H1 (cell line): ENCODE data around the gene SLN. TPM values are rescaled to one million over a fixed set of nuclear protein-coding genes. Genes with fewer than 3 reads are reported as not detected.

Experiments
- BCL11A ChIP-seq, 2 experiments: IDR thresholded peaks; one replicate each; pipeline ENCODE4 v1.6.1; 2011; ENCODE audit warnings: low read depth in 2 of 2, low read length in 2 of 2, mild to moderate bottlenecking in 2 of 2
- CHD2 ChIP-seq: IDR thresholded peaks from 2 replicates; pipeline ENCODE4 v1.6.1; 2012; ENCODE audit warnings: low read length, improper control_type of control experiment
- CTBP2 ChIP-seq: IDR thresholded peaks from 2 replicates; pipeline ENCODE4 v1.7.0; 2011; ENCODE audit warnings: borderline replicate concordance, mild to moderate bottlenecking, moderate library complexity, mixed read lengths, low read length; ENCODE audit not compliant: insufficient read depth, insufficient read length
- HDAC2 ChIP-seq, 2 experiments: fragments of 300-600 bp in 1 of 2; sonication (generic) in 1 of 2; IDR thresholded peaks; 2 replicates each; pipeline ENCODE4 v1.6.1; 2011 to 2012; ENCODE audit warnings: low read depth in 2 of 2, low read length in 2 of 2, mild to moderate bottlenecking in 2 of 2, moderate library complexity in 2 of 2, borderline replicate concordance in 1 of 2, inconsistent platforms in 1 of 2
- KDM1A ChIP-seq: fragments of 200-600, 300-600 bp; sonication (generic); IDR thresholded peaks from 2 replicates; pipeline ENCODE4 v1.7.1; 2016; ENCODE audit warnings: mild to moderate bottlenecking, low read length, borderline replicate concordance
- NANOG ChIP-seq: IDR thresholded peaks from 2 replicates; pipeline ENCODE4 v1.6.1; 2011; ENCODE audit warnings: low read length, low read depth, mild to moderate bottlenecking, inconsistent platforms; ENCODE audit not compliant: insufficient read depth, poor library complexity, severe bottlenecking
- SAP30 ChIP-seq: fragments of 300-600 bp; sonication (generic); IDR thresholded peaks from 2 replicates; pipeline ENCODE4 v1.7.1; 2012; ENCODE audit warnings: low read length, moderate library complexity, mild to moderate bottlenecking, inconsistent platforms; ENCODE audit not compliant: insufficient read depth, insufficient replicate concordance
- SP2 ChIP-seq: IDR thresholded peaks from 2 replicates; pipeline ENCODE4 v1.6.1; 2012; ENCODE audit warnings: mild to moderate bottlenecking, low read length, inconsistent platforms
- SRF ChIP-seq: IDR thresholded peaks from 2 replicates; pipeline ENCODE4 v1.6.1; 2011; ENCODE audit warnings: mild to moderate bottlenecking, low read depth, low read length, moderate library complexity
- TAF1 ChIP-seq: IDR thresholded peaks from 2 replicates; pipeline ENCODE4 v1.6.1; 2011; ENCODE audit warnings: mild to moderate bottlenecking, low read depth, low read length
- TCF12 ChIP-seq: IDR thresholded peaks from 2 replicates; pipeline ENCODE4 v1.6.1; 2011; ENCODE audit warnings: low read depth, mild to moderate bottlenecking, low read length
- polyA plus RNA-seq, 7 experiments: library from polyadenylated mRNA; depleted of rRNA in 3 of 7; stranded (reverse) in 5 of 7; unstranded in 2 of 7; fragments of >200 nt in 5 of 7; fragments of 200-250 nt in 2 of 7; gene quantifications; 1 replicate in 5 of 7; 2 replicates in 1 of 7; 4 replicates in 1 of 7; pipeline versions ENCODE4 v1.2.1 to v1.2.3, GENCODE V29; 2011 to 2013; ENCODE audit warnings: missing spikeins in 2 of 7, mixed read lengths in 2 of 7
- total RNA-seq: library from RNA; stranded (reverse); fragmentation: NEBNext Ultra II Directional; extraction: Animal tissue kit (Norgen Biotek cat#: 25700); gene quantifications from 2 replicates; pipeline ENCODE4 v1.2.1, GENCODE V29; 2021

SLN gene
- total and polyA plus RNA-seq, 2 of the 8 experiments (the other 6 are each of a cell fraction or from before 2014, with no cell fraction given): not detected

DNA sequence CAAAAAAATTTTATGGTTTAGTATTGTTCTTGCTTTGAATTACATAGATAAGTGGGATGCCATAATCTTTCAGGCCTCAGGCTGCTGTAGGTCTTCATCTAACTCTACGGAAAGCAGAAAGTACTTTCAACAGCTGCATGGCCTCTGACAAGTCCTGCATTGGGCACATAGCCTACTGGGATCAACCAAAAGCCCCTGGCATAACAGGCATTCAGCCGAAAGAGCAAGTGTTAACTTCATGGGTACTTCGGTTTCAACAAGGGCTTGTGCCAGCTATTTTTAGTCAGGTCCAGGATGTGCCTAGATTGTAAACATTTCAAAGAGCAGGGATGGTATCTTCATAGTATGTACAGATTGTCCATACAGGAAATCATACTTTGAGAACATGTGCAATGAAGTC, 3.1 kb downstream of the SLN start (continued):
- TF ChIP-seq SAP30 (no peak), KDM1A (no peak), SP2 (no peak), CTBP2 (no peak), BCL11A (IDR thresholded peaks at IDR 0.05; ENCODE audit: low read depth in 2 of 2, low read length in 2 of 2) (no peak), SRF (no peak), TCF12 (no peak), CHD2 (no peak), NANOG (no peak), HDAC2 (IDR thresholded peaks at IDR 0.05; ENCODE audit: borderline replicate concordance in 1 of 2, low read depth in 2 of 2, low read length in 2 of 2) (no peak), TAF1 (no peak)
